ENCODE data around the gene RPL38.

- TF ChIP-seq EZH2 (IDR thresholded peaks at IDR 0.05; ENCODE audit: low read length, missing control alignments): no peak
- no peak for TF ChIP-seq CTCF (conservative IDR thresholded peaks at IDR 0.05 in 1 of 2, IDR thresholded peaks at IDR 0.05 in 1 of 2; ENCODE audit: low read depth in 1 of 2, low read length in 2 of 2)
Measured at GRCh38 chr17:74163836-74164235, 39.6 kb upstream of the RPL38 start.
